ENCODE measurements around the gene EIF4G1. TPM values are rescaled to one million over a fixed set of nuclear protein-coding genes. Genes with fewer than 3 reads are reported as not detected.

The EIF4G1 gene
- polyA plus RNA-seq, 3 donors, result 190 to 251 (median 207) TPM

- DNase-seq, result no peak
Observed at GRCh38 chr3:184361532-184361931, 47.1 kb downstream of the EIF4G1 start, which contains the start of the genes CLCN2 and POLR2H. CLCN2 (minus strand) TSS chr3:184361605; CDS start chr3:184361479, 126 bp downstream. POLR2H (plus strand) TSS chr3:184361710; CDS start chr3:184363493, 1,783 bp downstream.

- DNase-seq, result no peak
Observed at GRCh38 chr3:184361932-184362667, 47.7 kb downstream of the EIF4G1 start.

- DNase-seq, result peak; percentile 98
Observed at GRCh38 chr3:184362668-184363546, 48.5 kb downstream of the EIF4G1 start.

GRCh38 chr3:184366619-184367289, 52.3 kb downstream of the EIF4G1 start:
- no peak for DNase-seq

GRCh38 chr3:184368116-184368515, 53.7 kb downstream of the EIF4G1 start:
- no peak for DNase-seq

- DNase-seq, result no peak
Observed at GRCh38 chr3:184368586-184369183, 54.3 kb downstream of the EIF4G1 start.

- DNase-seq, result peak; percentile 76
Observed at GRCh38 chr3:184371570-184372018, 57.2 kb downstream of the EIF4G1 start.

- no peak for DNase-seq
Observed at GRCh38 chr3:184372296-184372821, 58.0 kb downstream of the EIF4G1 start.

- no peak for DNase-seq
Observed at GRCh38 chr3:184372911-184373310, 58.5 kb downstream of the EIF4G1 start.

GRCh38 chr3:184373422-184373821, 59.0 kb downstream of the EIF4G1 start:
- DNase-seq, result no peak

- no peak for DNase-seq
Observed at GRCh38 chr3:184375747-184376461, 61.5 kb downstream of the EIF4G1 start.

- no peak for DNase-seq
Observed at GRCh38 chr3:184377374-184377773, 63.0 kb downstream of the EIF4G1 start.

GRCh38 chr3:184377882-184378445, 63.6 kb downstream of the EIF4G1 start, which contains the start of gene THPO:
THPO (minus strand) TSS chr3:184378207; CDS start chr3:184376259, 1,948 bp downstream.
- no peak for DNase-seq

GRCh38 chr3:184378651-184379357, 64.4 kb downstream of the EIF4G1 start:
- no peak for DNase-seq

- DNase-seq, result no peak
Observed at GRCh38 chr3:184379358-184380184, 65.2 kb downstream of the EIF4G1 start, which contains the start of gene CHRD. CHRD (plus strand) TSS chr3:184380054; CDS start chr3:184380319, 265 bp downstream.

- no peak for DNase-seq
Observed at GRCh38 chr3:184380185-184380626, 65.8 kb downstream of the EIF4G1 start.

GRCh38 chr3:184380627-184381260, 66.3 kb downstream of the EIF4G1 start:
- no peak for DNase-seq
